BJ (cell line): ENCODE results near the gene ANXA6. TPM values are rescaled to one million over a fixed set of nuclear protein-coding genes. Genes with fewer than 3 reads are reported as not detected.

Experiments
- CTCF ChIA-PET: fragments of 350-600 bp; formaldehyde crosslinking; extraction: SDS; loops from one replicate; lab custom pipeline; 2021; ENCODE audit warnings: antibody characterized with exemption, inconsistent platforms; lab: Yijun Ruan, JAX
- POLR2A ChIA-PET: fragments of 300-600 bp; sonication (Branson Sonifier 250); formaldehyde crosslinking; extraction: SDS; loops from one replicate; lab custom pipeline; 2021; ENCODE audit warnings: antibody characterized with exemption; lab: Charles Lee
- DNase-seq: peaks from one replicate; pipeline ENCODE4 v3.0.0-alpha.2; 2011; ENCODE audit warnings: low read depth
- H3K27me3 ChIP-seq: 2 replicates; pipeline ENCODE4 v1.6.0; 2011; ENCODE audit warnings: low read length; ENCODE audit not compliant: control insufficient read depth, insufficient read depth
- H3K36me3 ChIP-seq: 2 replicates; pipeline ENCODE4 v1.5.1; 2011; ENCODE audit warnings: low read length; ENCODE audit not compliant: control insufficient read depth, insufficient read depth
- H3K4me3 ChIP-seq: 2 replicates; pipeline ENCODE4 v1.5.1; 2011; ENCODE audit warnings: low read depth, mild to moderate bottlenecking, control low read depth, low read length
- CTCF ChIP-seq: IDR thresholded peaks from 2 replicates; pipeline ENCODE4 v1.5.1; 2011; ENCODE audit warnings: low read depth, mild to moderate bottlenecking, control low read depth, inconsistent platforms, low read length, moderate library complexity; ENCODE audit not compliant: insufficient read depth
- polyA plus RNA-seq: library from polyadenylated mRNA; depleted of rRNA; stranded (reverse); fragments of >200 nt; gene quantifications from 2 replicates; pipeline ENCODE4 v1.2.3, GENCODE V29; 2011; rRNA removed

Gene ANXA6
- polyA plus RNA-seq, 1 experiment = 528 TPM

- CTCF ChIA-PET = interaction anchor here (0.6 to 10.9 kb wide), 7 partner anchors 9 to 221 kb away, joined by 3 to 519 read pairs (median 19); no protein-coding TSS in a partner anchor
- POLR2A ChIA-PET = no interaction called here
- TF ChIP-seq CTCF = no peak
- no peak overlapping the region for H3K4me3 ChIP-seq
- no peaks in the 10 kb centered on the region for H3K27me3 ChIP-seq
- DNase-seq = no peak
- peaks cover 39% of the 10 kb centered on the region for H3K36me3 ChIP-seq
Observed at GRCh38 chr5:151053796-151054462, 103.7 kb downstream of the ANXA6 start.

- H3K27me3 ChIP-seq = no peaks in the 10 kb centered on the region
- peaks cover 42% of the 10 kb centered on the region for H3K36me3 ChIP-seq
- no peak for TF ChIP-seq CTCF
- no peak overlapping the region for H3K4me3 ChIP-seq
- DNase-seq = no peak
- ChIA-PET POLR2A (no interaction called here), CTCF (interaction anchor here (0.8 to 10.9 kb wide), 17 partner anchors 10 to 186 kb away, joined by 3 to 519 read pairs (median 9); partner anchors contain the start of gene TNIP1)
Observed at GRCh38 chr5:151052836-151053235, 104.7 kb downstream of the ANXA6 start.

- no peak for DNase-seq
- ChIA-PET POLR2A (no interaction called here), CTCF (interaction anchor here (0.6 to 10.9 kb wide), 35 partner anchors 11 to 247 kb away, joined by 3 to 519 read pairs (median 6); partner anchors contain the start of genes ANXA6 and TNIP1)
- TF ChIP-seq CTCF = no peak
- H3K4me3 ChIP-seq = no peak overlapping the region
- no peaks in the 10 kb centered on the region for H3K27me3 ChIP-seq
- peaks cover 45% of the 10 kb centered on the region for H3K36me3 ChIP-seq
Observed at GRCh38 chr5:151051931-151052608, 105.5 kb downstream of the ANXA6 start.

GRCh38 chr5:151051066-151051930, 106.3 kb downstream of the ANXA6 start:
- TF ChIP-seq CTCF = peak; percentile 84
- ChIA-PET CTCF (interaction anchor here (0.5 to 10.9 kb wide), 37 partner anchors 11 to 248 kb away, joined by 3 to 519 read pairs (median 6); partner anchors contain the start of genes ANXA6 and TNIP1), POLR2A (no interaction called here)

More at GRCh38 chr5:151051066-151051930, 106.3 kb downstream of the ANXA6 start:
- Histone ChIP-seq H3K27me3 (no peaks in the 10 kb centered on the region), H3K4me3 (no peak overlapping the region), H3K36me3 (peaks cover 39% of the 10 kb centered on the region)
- DNase-seq = no peak

Other genes with a start within 250 kb of the ANXA6 start
- 2.8 and 3.8 TPM in 2 replicates for gene GPX3, start 137.2 kb downstream of the ANXA6 start, polyA plus RNA-seq
- 54.5 and 80.8 TPM in 2 replicates for gene TNIP1, start 76.7 kb downstream of the ANXA6 start, polyA plus RNA-seq
- 0.93 and 1.0 TPM in 2 replicates for gene CCDC69, start 66.3 kb upstream of the ANXA6 start, polyA plus RNA-seq
- 11.5 and 12.7 TPM in 2 replicates for gene GM2A, start 95.4 kb upstream of the ANXA6 start, polyA plus RNA-seq
- not detected in 2 replicates for gene SLC36A3, start 146.0 kb upstream of the ANXA6 start, polyA plus RNA-seq
- gene SLC36A2, start 189.8 kb upstream of the ANXA6 start, polyA plus RNA-seq = not detected in 2 replicates